CD4-positive, alpha-beta T cell treated with Interleukin-15 for 1 hour (primary cell): Measurements from ENCODE around the gene PCDHB12.
"Not testable (repeated sequence)": the region's sequence is repeated elsewhere in the genome, so short reads cannot be mapped to it uniquely, and the experiment has no call there.

Experiments used
- DNase-seq: peaks from one replicate; pipeline ENCODE4 v3.0.0-alpha.2; 2020

The PCDHB12 gene

GRCh38 chr5:141208478-141208877 lies at the start of gene PCDHB12:
PCDHB12 (plus strand) TSS chr5:141208719; CDS start chr5:141208908, 189 bp downstream.
- no peak for DNase-seq

GRCh38 chr5:141172381-141173204 lies 35.9 kb upstream of the PCDHB12 start, which contains the start of gene PCDHB7:
PCDHB7 (plus strand) TSS chr5:141172644; CDS start chr5:141172836, 192 bp downstream.
- DNase-seq: no peak

- not testable (repeated sequence) for DNase-seq
These were observed 34.0 kb upstream of the PCDHB12 start for GRCh38 chr5:141174291-141175104.

GRCh38 chr5:141175933-141176332 lies 32.6 kb upstream of the PCDHB12 start:
- DNase-seq: no peak

- not testable (repeated sequence) for DNase-seq
These were observed 30.8 kb upstream of the PCDHB12 start, which contains the start of gene PCDHB8 for GRCh38 chr5:141177577-141178191. PCDHB8 (plus strand) TSS chr5:141177790; CDS start chr5:141178035, 245 bp downstream.

- not testable (repeated sequence) for DNase-seq
These were observed 29.1 kb upstream of the PCDHB12 start for GRCh38 chr5:141179371-141179770.

- not testable (repeated sequence) for DNase-seq
These were observed 28.6 kb upstream of the PCDHB12 start for GRCh38 chr5:141179876-141180275.

GRCh38 chr5:141180313-141180712 lies 28.2 kb upstream of the PCDHB12 start:
- no peak for DNase-seq

- DNase-seq: no peak
These were observed 26.3 kb upstream of the PCDHB12 start, which contains the start of gene PCDHB16 for GRCh38 chr5:141182248-141182647. PCDHB16 (plus strand) TSS chr5:141182387; CDS start chr5:141182560, 173 bp downstream.

- DNase-seq: not testable (repeated sequence)
These were observed 24.2 kb upstream of the PCDHB12 start for GRCh38 chr5:141184117-141184855.

GRCh38 chr5:141186897-141187512 lies 21.5 kb upstream of the PCDHB12 start, which contains the start of gene PCDHB9:
PCDHB9 (plus strand) TSS chr5:141187161; CDS start chr5:141187319, 158 bp downstream.
- DNase-seq: no peak

- not testable (repeated sequence) for DNase-seq
These were observed 19.8 kb upstream of the PCDHB12 start for GRCh38 chr5:141188682-141189081.

- DNase-seq: not testable (repeated sequence)
These were observed 19.4 kb upstream of the PCDHB12 start for GRCh38 chr5:141189131-141189530.

GRCh38 chr5:141192110-141192725 lies 16.3 kb upstream of the PCDHB12 start, which contains the start of gene PCDHB10:
PCDHB10 (plus strand) TSS chr5:141192353; CDS start chr5:141192553, 200 bp downstream.
- no peak for DNase-seq

GRCh38 chr5:141194332-141194731 lies 14.2 kb upstream of the PCDHB12 start:
- DNase-seq: not testable (repeated sequence)

- DNase-seq: no peak
These were observed 12.2 kb upstream of the PCDHB12 start for GRCh38 chr5:141196363-141196762.

GRCh38 chr5:141199359-141200235 lies 8.9 kb upstream of the PCDHB12 start, which contains the start of gene PCDHB11:
PCDHB11 (plus strand) TSS chr5:141199627; CDS start chr5:141199775, 148 bp downstream.
- DNase-seq: no peak

GRCh38 chr5:141201126-141201525 lies 7.4 kb upstream of the PCDHB12 start:
- DNase-seq: not testable (repeated sequence)

- not testable (repeated sequence) for DNase-seq
These were observed 6.9 kb upstream of the PCDHB12 start for GRCh38 chr5:141201646-141202045.

- DNase-seq: not testable (repeated sequence)
These were observed 1.8 kb downstream of the PCDHB12 start for GRCh38 chr5:141210281-141210680.
